22Rv1 (cell line): ENCODE measurements around the gene FREM2.

ENCODE experiments used
- H3K27ac ChIP-seq: fragments of 450-650 bp; 2 replicates; pipeline ENCODE4 v1.5.1; 2017
- CTCF ChIP-seq: fragments of 450-650 bp; IDR thresholded peaks from 2 replicates; pipeline ENCODE4 v1.5.1; 2017; ENCODE audit warnings: mild to moderate bottlenecking
- ZFX ChIP-seq: fragments of 450-650 bp; IDR thresholded peaks from 2 replicates; pipeline ENCODE4 v1.6.1; 2017; ENCODE audit warnings: antibody characterized with exemption, borderline replicate concordance

Gene FREM2

GRCh38 chr13:38658906-38659305 lies 28.0 kb upstream of the FREM2 start:
- H3K27ac ChIP-seq = no peak overlapping the region
- TF ChIP-seq CTCF (no peak), ZFX (no peak)

DNA sequence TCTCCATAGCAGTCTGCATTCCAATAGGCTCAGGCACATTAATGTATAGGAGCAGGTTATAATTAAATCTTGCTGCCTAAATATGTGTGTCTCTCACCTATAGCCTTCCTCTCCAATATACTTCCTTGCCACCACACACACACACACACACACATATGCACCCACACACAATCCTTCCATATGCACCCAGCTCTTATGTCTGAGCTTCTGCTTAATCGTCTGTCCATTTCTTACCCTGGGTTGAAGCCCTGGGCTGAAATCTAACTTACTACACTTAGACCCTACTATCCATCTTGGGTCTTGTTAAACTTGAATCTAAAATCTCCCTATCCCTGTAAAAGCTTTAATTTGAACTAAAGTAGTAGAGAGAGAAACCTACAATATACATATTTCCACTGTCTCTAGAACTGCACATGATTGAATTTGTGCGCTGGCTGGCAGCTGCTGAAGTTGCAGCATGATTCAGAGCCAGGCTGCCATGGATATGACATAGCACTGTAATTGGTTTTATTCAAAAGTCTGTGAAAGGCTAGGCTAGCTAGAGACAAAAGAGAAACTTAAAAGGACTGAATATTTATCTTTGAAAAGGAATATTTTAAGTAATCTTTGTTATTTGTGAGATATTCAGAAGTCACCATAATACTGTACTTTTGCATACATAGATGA lies 25.7 kb upstream of the FREM2 start:
- no peak for TF ChIP-seq CTCF
- TF ChIP-seq ZFX = no peak
- H3K27ac ChIP-seq = no peak overlapping the region

DNA sequence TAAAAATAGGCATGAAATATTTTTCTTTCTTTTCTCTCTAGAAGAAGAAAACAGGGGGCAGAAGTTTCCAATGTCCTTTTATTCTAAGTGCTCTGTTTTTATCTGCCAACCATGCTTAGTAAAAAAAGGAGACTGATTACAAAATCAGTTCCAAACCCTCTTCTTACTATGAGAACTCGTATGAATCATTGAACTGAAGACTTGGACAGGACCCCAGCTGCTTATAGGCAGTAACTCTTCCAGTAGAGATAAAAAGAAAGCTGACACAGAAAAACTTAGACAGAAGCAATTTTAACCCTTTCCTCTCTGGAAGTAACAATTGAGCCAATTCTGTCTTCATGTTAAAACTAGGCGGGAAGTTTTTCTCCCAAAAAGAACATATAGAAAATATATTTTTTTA lies 24.5 kb upstream of the FREM2 start:
- no peak overlapping the region for H3K27ac ChIP-seq
- TF ChIP-seq CTCF = no peak
- TF ChIP-seq ZFX = no peak

- H3K27ac ChIP-seq = no peak overlapping the region
- TF ChIP-seq CTCF (no peak), ZFX (no peak)
Measured at GRCh38 chr13:38664906-38665305, 22.0 kb upstream of the FREM2 start.

- TF ChIP-seq CTCF = no peak
- TF ChIP-seq ZFX = no peak
- H3K27ac ChIP-seq = no peak overlapping the region
Measured at GRCh38 chr13:38667526-38668109, 19.3 kb upstream of the FREM2 start.

GRCh38 chr13:38669234-38669964 lies 17.5 kb upstream of the FREM2 start:
- TF ChIP-seq CTCF (no peak), ZFX (no peak)
- H3K27ac ChIP-seq = no peak overlapping the region

GRCh38 chr13:38670627-38671026 lies 16.2 kb upstream of the FREM2 start:
- H3K27ac ChIP-seq = no peak overlapping the region
- TF ChIP-seq CTCF = no peak
- TF ChIP-seq ZFX = no peak
